ENCODE measurements around the gene TLCD2.

Gene TLCD2

DNA sequence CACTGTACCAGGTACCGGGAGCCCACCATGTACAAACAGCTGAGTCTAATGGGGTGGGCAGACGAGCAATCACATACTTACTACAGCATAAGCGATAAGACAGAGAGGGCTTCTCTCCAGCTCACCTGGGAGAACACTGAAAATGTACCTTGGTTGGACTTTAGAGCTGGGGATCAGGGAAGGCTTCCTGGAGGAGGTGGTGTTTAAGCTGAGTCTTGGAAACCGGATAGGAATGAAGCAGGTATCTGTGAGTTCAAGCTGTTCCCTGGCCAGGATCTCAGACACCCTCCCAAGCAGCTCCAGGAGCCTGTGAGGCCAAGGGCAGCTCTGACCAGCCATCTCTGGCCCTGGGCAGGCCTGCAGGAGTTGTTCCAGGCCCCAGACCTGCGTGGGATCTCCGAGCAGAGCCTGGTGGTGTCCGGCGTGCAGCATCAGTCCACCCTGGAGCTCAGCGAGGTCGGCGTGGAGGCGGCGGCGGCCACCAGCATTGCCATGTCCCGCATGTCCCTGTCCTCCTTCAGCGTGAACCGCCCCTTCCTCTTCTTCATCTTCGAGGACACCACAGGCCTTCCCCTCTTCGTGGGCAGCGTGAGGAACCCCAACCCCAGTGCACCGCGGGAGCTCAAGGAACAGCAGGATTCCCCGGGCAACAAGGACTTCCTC, 43.7 kb upstream of the TLCD2 start:
- DNase-seq (ENCODE audit: low read depth) = no peak
- no peak overlapping the region for H3K4me3 ChIP-seq (ENCODE audit: low read depth, low read length)
- TF ChIP-seq, protein P1, sequence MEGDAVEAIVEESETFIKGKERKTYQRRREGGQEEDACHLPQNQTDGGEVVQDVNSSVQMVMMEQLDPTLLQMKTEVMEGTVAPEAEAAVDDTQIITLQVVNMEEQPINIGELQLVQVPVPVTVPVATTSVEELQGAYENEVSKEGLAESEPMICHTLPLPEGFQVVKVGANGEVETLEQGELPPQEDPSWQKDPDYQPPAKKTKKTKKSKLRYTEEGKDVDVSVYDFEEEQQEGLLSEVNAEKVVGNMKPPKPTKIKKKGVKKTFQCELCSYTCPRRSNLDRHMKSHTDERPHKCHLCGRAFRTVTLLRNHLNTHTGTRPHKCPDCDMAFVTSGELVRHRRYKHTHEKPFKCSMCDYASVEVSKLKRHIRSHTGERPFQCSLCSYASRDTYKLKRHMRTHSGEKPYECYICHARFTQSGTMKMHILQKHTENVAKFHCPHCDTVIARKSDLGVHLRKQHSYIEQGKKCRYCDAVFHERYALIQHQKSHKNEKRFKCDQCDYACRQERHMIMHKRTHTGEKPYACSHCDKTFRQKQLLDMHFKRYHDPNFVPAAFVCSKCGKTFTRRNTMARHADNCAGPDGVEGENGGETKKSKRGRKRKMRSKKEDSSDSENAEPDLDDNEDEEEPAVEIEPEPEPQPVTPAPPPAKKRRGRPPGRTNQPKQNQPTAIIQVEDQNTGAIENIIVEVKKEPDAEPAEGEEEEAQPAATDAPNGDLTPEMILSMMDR (IDR thresholded peaks at IDR 0.05; ENCODE audit: low read depth, low read length, missing control alignments) = no peak

DNA sequence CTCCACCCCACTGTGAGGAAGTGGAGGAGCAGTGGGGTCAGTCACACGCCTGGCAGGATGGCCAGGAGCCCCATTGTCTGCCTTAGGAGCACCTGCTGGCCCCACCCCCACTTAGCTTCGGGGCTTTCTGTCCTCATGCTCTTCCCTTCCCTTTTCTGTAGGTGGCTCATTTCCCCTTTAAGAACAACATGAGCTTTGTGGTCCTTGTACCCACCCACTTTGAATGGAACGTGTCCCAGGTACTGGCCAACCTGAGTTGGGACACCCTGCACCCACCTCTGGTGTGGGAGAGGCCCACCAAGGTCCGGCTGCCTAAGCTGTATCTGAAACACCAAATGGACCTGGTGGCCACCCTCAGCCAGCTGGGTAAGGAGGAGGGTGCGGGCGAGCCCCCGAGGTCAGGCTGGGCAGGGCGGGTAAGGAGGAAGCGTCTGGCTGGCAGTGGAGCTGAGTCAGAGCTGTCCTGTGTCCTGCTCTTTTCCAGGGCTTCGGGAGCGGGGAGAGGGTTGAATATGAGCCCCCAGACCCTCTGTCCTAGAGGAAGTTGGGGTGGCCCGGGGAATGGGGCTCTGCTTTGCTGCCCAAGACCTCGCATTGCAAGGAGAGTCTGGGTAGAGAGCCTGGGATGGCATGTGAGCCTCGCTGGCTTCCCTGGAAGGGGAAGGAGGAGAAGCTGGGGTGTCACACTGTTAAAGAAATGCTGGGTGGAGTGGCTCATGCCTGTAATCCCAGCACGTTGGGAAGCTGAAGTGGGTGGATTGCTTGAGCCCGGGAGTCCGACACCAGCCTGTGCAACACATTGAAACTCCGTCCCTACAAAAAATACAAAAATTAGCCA, 42.5 kb upstream of the TLCD2 start:
- TF ChIP-seq, protein P1 (IDR thresholded peaks at IDR 0.05; ENCODE audit: low read depth, low read length, missing control alignments) = no peak
- H3K4me3 ChIP-seq (ENCODE audit: low read depth, low read length) = no peak overlapping the region
- DNase-seq (ENCODE audit: low read depth) = no peak

DNA sequence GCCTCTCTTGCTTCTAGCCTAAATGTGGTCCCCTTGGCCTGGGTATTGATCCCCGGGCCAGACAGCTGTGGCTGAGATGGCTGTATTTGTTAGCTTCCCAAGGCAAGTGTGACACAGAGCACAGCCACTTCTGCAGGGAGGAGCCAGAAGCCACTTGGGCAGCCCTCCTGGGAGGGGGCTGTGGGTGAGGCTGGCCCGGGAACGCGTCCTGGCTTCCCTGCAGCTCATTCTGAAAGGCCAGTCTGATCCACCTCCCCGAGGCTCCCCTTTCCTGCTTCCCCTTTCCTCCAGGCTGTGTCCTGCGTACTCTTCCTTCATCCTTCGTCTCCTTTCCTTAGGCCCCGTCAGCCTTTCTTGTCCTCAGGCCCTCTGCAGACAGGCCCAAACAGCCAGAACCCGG, 40.5 kb upstream of the TLCD2 start:
- TF ChIP-seq, protein P1 (IDR thresholded peaks at IDR 0.05; ENCODE audit: low read depth, low read length, missing control alignments) = no peak
- H3K4me3 ChIP-seq (ENCODE audit: low read depth, low read length) = no peak overlapping the region
- DNase-seq (ENCODE audit: low read depth) = no peak

DNA sequence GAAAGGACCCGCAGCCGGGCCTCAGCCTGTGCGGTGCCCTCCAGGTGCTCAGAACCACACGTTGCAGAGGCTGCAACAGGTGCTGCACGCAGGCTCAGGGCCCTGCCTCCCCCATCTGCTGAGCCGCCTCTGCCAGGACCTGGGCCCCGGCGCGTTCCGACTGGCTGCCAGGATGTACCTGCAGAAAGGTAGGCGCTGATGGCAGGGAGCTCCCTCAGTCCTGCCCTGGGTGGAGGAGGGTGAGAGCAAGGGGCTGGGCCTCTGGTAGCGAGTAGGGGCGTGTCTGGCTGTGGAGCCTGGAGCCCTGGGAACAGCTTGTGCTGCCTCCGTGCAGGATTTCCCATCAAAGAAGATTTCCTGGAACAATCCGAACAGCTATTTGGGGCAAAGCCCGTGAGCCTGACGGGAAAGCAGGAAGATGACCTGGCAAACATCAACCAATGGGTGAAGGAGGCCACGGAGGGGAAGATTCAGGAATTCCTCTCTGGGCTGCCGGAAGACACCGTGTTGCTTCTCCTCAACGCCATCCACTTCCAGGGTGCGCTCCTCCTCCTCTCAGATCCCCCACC, 36.9 kb upstream of the TLCD2 start:
- TF ChIP-seq, protein P1 (IDR thresholded peaks at IDR 0.05; ENCODE audit: low read depth, low read length, missing control alignments) = no peak
- H3K4me3 ChIP-seq (ENCODE audit: low read depth, low read length) = no peak overlapping the region
- DNase-seq (ENCODE audit: low read depth) = no peak

DNA sequence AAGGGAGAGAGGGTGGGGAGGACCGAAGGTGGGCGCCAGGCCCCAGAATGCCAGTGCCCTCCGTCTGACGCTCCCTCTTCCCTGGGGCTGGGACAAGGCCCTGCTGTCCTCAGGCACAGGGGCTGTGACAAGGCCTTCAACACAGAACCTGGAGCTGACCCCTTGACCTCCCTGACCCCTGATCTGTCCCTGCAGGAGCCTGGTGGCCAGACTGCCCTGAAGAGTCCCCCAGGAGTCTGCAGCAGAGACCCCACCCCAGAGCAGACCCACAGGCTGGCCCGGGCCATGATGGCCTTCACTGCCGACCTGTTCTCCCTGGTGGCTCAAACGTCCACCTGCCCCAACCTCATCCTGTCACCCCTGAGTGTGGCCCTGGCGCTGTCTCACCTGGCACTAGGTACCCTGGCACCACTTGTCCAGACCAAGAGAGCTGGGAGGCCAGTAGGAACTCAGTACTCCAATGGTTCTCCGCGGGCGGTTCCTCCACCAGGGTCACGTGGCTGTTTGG, 35.4 kb upstream of the TLCD2 start:
- TF ChIP-seq, protein P1 (IDR thresholded peaks at IDR 0.05; ENCODE audit: low read depth, low read length, missing control alignments) = no peak
- H3K4me3 ChIP-seq (ENCODE audit: low read depth, low read length) = no peak overlapping the region
- no peak for DNase-seq (ENCODE audit: low read depth)

DNA sequence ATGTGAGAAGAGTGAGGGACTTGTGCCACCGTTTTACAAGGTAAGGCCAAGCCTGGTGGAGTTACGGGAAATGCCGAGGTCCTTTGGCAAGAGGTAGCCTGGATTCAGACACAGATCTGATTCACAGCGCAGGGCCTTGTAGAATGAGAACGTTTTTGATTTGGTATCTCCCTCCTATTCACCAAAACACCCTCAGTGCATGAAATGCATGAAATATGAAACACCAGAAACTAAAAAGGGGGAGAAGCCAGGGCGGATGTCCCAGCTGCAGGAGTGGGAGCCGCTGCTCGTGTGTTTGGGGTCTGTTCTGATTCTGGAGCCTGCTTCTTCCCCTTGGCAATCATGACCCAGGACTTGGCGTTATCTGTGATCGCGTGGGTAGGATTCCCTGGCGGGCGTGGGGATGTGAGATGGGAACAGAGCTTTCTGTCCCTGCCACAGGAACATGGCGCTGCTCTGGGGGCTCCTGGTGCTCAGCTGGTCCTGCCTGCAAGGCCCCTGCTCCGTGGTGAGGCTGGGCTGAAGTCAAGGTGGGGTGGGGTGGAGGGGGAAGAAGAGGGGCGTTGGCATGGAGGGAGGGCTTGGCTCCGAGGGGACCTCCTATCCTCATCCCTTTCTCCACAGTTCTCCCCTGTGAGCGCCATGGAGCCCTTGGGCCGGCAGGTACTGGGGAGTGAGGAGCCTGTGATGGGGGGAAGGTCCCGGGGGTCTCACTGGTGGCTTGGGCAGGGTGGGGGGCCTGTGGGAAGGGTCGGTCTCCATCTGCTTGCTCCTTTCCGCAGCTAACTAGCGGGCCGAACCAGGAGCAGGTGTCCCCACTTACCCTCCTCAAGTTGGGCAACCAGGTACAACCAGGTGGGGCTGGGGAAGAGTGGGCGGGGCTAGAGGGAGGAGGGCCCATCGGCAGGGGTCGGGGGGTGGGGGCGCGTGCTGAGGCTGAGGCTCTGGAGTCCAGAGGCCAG, 34.7 kb upstream of the TLCD2 start:
- H3K4me3 ChIP-seq (ENCODE audit: low read depth, low read length) = no peak overlapping the region
- DNase-seq (ENCODE audit: low read depth) = no peak
- TF ChIP-seq, protein P1 (IDR thresholded peaks at IDR 0.05; ENCODE audit: low read depth, low read length, missing control alignments) = no peak

All from GM12864 (cell line).